Activated T-cell treated with anti-CD3 and anti-CD28 coated beads, Interleukin-2, amount 50 U/mL, for 24 hours (primary cell): ENCODE data around the gene CAPN11.

ENCODE experiments used
- DNase-seq: peaks from one replicate; pipeline ENCODE4 v3.0.0-alpha.2; 2020
- H3K27ac Mint-ChIP-seq: 2 replicates; pipeline ENCODE4 v1.8.0; 2020; ENCODE audit warnings: mild to moderate bottlenecking, mixed read lengths
- H3K27me3 Mint-ChIP-seq: 2 replicates; pipeline ENCODE4 v1.8.0; 2020; ENCODE audit warnings: mixed read lengths
- H3K36me3 Mint-ChIP-seq: 2 replicates; pipeline ENCODE4 v1.8.0; 2020; ENCODE audit warnings: low read depth, mixed read lengths
- H3K4me1 Mint-ChIP-seq: 2 replicates; pipeline ENCODE4 v1.8.0; 2020; ENCODE audit warnings: low read depth, mixed read lengths
- H3K4me3 Mint-ChIP-seq: 2 replicates; pipeline ENCODE4 v1.8.0; 2020; ENCODE audit warnings: mild to moderate bottlenecking, moderate library complexity, mixed read lengths
- H3K9me3 Mint-ChIP-seq: 2 replicates; pipeline ENCODE4 v1.8.0; 2020; ENCODE audit warnings: mixed read lengths

The CAPN11 gene

GRCh38 chr6:44217332-44218143, 58.9 kb downstream of the CAPN11 start:
- no peaks in the 10 kb centered on the region for H3K9me3 Mint-ChIP-seq
- H3K4me1 Mint-ChIP-seq, result peaks cover 28% of the 10 kb centered on the region
- no peak for DNase-seq
- H3K27ac Mint-ChIP-seq, result no peak overlapping the region
- H3K36me3 Mint-ChIP-seq, result no peaks in the 10 kb centered on the region
- peaks cover 27% of the 10 kb centered on the region for H3K27me3 Mint-ChIP-seq
- H3K4me3 Mint-ChIP-seq, result no peak overlapping the region

GRCh38 chr6:44219053-44219814, 60.6 kb downstream of the CAPN11 start:
- H3K27me3 Mint-ChIP-seq, result peaks cover 27% of the 10 kb centered on the region
- no peaks in the 10 kb centered on the region for H3K9me3 Mint-ChIP-seq
- DNase-seq, result peak; percentile 60
- no peak overlapping the region for H3K27ac Mint-ChIP-seq
- H3K36me3 Mint-ChIP-seq, result peaks cover 5% of the 10 kb centered on the region
- peaks cover 35% of the 10 kb centered on the region for H3K4me1 Mint-ChIP-seq
- H3K4me3 Mint-ChIP-seq, result peak overlapping the region; percentile 35

- Mint-ChIP-seq H3K4me3 (no peak overlapping the region), H3K36me3 (peaks cover 13% of the 10 kb centered on the region), H3K27ac (no peak overlapping the region), H3K9me3 (no peaks in the 10 kb centered on the region), H3K4me1 (peaks cover 44% of the 10 kb centered on the region), H3K27me3 (peaks cover 27% of the 10 kb centered on the region)
- no peak for DNase-seq
Measured at GRCh38 chr6:44219815-44220784, 61.5 kb downstream of the CAPN11 start.

GRCh38 chr6:44220913-44221290, 62.3 kb downstream of the CAPN11 start:
- H3K27me3 Mint-ChIP-seq, result peaks cover 27% of the 10 kb centered on the region
- H3K4me3 Mint-ChIP-seq, result no peak overlapping the region
- peaks cover 19% of the 10 kb centered on the region for H3K36me3 Mint-ChIP-seq
- H3K27ac Mint-ChIP-seq, result peak overlapping the region; percentile 69
- no peaks in the 10 kb centered on the region for H3K9me3 Mint-ChIP-seq
- H3K4me1 Mint-ChIP-seq, result peaks cover 49% of the 10 kb centered on the region
- no peak for DNase-seq

GRCh38 chr6:44221291-44221960, 62.8 kb downstream of the CAPN11 start:
- no peaks in the 10 kb centered on the region for H3K9me3 Mint-ChIP-seq
- peaks cover 53% of the 10 kb centered on the region for H3K4me1 Mint-ChIP-seq
- peaks cover 23% of the 10 kb centered on the region for H3K27me3 Mint-ChIP-seq
- DNase-seq, result peak; percentile 78
- H3K36me3 Mint-ChIP-seq, result peaks cover 24% of the 10 kb centered on the region
- peak overlapping the region; percentile 69 for H3K27ac Mint-ChIP-seq
- no peak overlapping the region for H3K4me3 Mint-ChIP-seq

- peaks cover 18% of the 10 kb centered on the region for H3K27me3 Mint-ChIP-seq
- no peak for DNase-seq
- H3K4me3 Mint-ChIP-seq, result no peak overlapping the region
- H3K36me3 Mint-ChIP-seq, result peaks cover 28% of the 10 kb centered on the region
- no peaks in the 10 kb centered on the region for H3K9me3 Mint-ChIP-seq
- H3K4me1 Mint-ChIP-seq, result peaks cover 54% of the 10 kb centered on the region
- no peak overlapping the region for H3K27ac Mint-ChIP-seq
Measured at GRCh38 chr6:44221961-44222335, 63.3 kb downstream of the CAPN11 start.

GRCh38 chr6:44222486-44223318, 64.1 kb downstream of the CAPN11 start:
- no peak for DNase-seq
- peaks cover 35% of the 10 kb centered on the region for H3K36me3 Mint-ChIP-seq
- peak overlapping the region; percentile 80 for H3K27ac Mint-ChIP-seq
- peaks cover 54% of the 10 kb centered on the region for H3K4me1 Mint-ChIP-seq
- H3K4me3 Mint-ChIP-seq, result peak overlapping the region; percentile 90
- peaks cover 16% of the 10 kb centered on the region for H3K27me3 Mint-ChIP-seq
- H3K9me3 Mint-ChIP-seq, result no peaks in the 10 kb centered on the region

GRCh38 chr6:44223319-44224028, 64.9 kb downstream of the CAPN11 start, which contains the start of gene SLC29A1:
Gene SLC29A1, plus strand, starts transcription at chr6:44223595. Its CDS starts 3,719 bp downstream, at chr6:44227314.
- H3K4me1 Mint-ChIP-seq, result peaks cover 52% of the 10 kb centered on the region
- peaks cover 43% of the 10 kb centered on the region for H3K36me3 Mint-ChIP-seq
- no peaks in the 10 kb centered on the region for H3K9me3 Mint-ChIP-seq
- H3K4me3 Mint-ChIP-seq, result peak within 1 kb of the TSS; percentile 90
- peak within 1 kb of the TSS; percentile 87 for H3K27ac Mint-ChIP-seq
- H3K27me3 Mint-ChIP-seq, result peaks cover 10% of the 10 kb centered on the region
- peak; percentile 92 for DNase-seq

GRCh38 chr6:44224029-44224964, 65.7 kb downstream of the CAPN11 start:
- Mint-ChIP-seq H3K27ac (peak overlapping the region; percentile 87), H3K4me3 (peak overlapping the region; percentile 90), H3K36me3 (peaks cover 51% of the 10 kb centered on the region), H3K27me3 (peaks cover 4% of the 10 kb centered on the region), H3K4me1 (peaks cover 47% of the 10 kb centered on the region), H3K9me3 (no peaks in the 10 kb centered on the region)
- DNase-seq, result no peak

GRCh38 chr6:44224965-44225305, 66.3 kb downstream of the CAPN11 start:
- H3K36me3 Mint-ChIP-seq, result peaks cover 57% of the 10 kb centered on the region
- no peak for DNase-seq
- peaks cover 43% of the 10 kb centered on the region for H3K4me1 Mint-ChIP-seq
- peaks cover 2% of the 10 kb centered on the region for H3K27me3 Mint-ChIP-seq
- H3K4me3 Mint-ChIP-seq, result peak overlapping the region; percentile 90
- peak overlapping the region; percentile 87 for H3K27ac Mint-ChIP-seq
- no peaks in the 10 kb centered on the region for H3K9me3 Mint-ChIP-seq

GRCh38 chr6:44225579-44226325, 67.1 kb downstream of the CAPN11 start:
- Mint-ChIP-seq H3K27ac (no peak overlapping the region), H3K36me3 (peaks cover 66% of the 10 kb centered on the region), H3K4me1 (peaks cover 41% of the 10 kb centered on the region), H3K27me3 (no peaks in the 10 kb centered on the region), H3K4me3 (peak overlapping the region; percentile 90), H3K9me3 (no peaks in the 10 kb centered on the region)
- DNase-seq, result no peak
